Ovary (tissue), 3 donors: ENCODE measurements around the gene CCNL1.

Source experiments
- EP300 ChIP-seq: sonication (generic); formaldehyde crosslinking; IDR thresholded peaks from one replicate; pipeline ENCODE4 v1.6.1; 2017; ENCODE audit warnings: antibody characterized with exemption
- TF ChIP-seq, protein P1 (sequence below), 3 donors: fragments of 450-650 bp in 2 of 3; fragments of 200-600 bp in 1 of 3; IDR thresholded peaks; one replicate each; pipeline versions ENCODE4 v1.5.1 to v1.8.0; 2016 to 2022; ENCODE audit warnings: antibody characterized with exemption in 3 of 3, mild to moderate bottlenecking in 1 of 3
- donor health status: DM: no; HTN: no; CAD: no.

DNA sequence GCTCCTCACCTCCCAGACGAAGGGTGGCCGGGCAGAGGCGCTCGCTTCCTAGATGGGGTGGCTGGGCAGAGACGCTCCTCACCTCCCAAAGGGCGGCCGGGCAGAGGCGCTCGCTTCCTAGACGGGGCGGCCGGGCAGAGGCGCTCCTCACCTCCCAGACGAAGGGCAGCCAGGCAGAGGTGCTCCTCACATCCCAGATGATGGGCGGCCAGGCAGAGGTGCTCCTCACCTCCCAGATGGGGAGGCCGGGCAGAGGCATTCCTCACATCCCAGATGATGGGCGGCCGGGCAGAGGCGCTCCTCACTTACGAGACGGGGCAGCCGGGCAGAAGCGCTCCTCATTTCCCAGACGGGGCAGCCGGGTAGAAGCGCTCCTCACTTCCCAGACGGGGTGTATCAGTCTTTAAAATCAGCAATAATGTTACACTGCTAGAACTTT, 19.4 kb upstream of the CCNL1 start:
- TF ChIP-seq, protein P1, sequence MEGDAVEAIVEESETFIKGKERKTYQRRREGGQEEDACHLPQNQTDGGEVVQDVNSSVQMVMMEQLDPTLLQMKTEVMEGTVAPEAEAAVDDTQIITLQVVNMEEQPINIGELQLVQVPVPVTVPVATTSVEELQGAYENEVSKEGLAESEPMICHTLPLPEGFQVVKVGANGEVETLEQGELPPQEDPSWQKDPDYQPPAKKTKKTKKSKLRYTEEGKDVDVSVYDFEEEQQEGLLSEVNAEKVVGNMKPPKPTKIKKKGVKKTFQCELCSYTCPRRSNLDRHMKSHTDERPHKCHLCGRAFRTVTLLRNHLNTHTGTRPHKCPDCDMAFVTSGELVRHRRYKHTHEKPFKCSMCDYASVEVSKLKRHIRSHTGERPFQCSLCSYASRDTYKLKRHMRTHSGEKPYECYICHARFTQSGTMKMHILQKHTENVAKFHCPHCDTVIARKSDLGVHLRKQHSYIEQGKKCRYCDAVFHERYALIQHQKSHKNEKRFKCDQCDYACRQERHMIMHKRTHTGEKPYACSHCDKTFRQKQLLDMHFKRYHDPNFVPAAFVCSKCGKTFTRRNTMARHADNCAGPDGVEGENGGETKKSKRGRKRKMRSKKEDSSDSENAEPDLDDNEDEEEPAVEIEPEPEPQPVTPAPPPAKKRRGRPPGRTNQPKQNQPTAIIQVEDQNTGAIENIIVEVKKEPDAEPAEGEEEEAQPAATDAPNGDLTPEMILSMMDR (IDR thresholded peaks at IDR 0.05), result no peak
- TF ChIP-seq EP300, result no peak
